Keratinocyte (primary cell): ENCODE results near the gene HCK. TPM values are rescaled to one million over a fixed set of nuclear protein-coding genes. Genes with fewer than 3 reads are reported as not detected.

ENCODE experiments used
- DNase-seq: peaks from one replicate; pipeline ENCODE4 v3.0.0-alpha.2; 2011; ENCODE audit warnings: low read depth, missing footprints, low spot score
- FAIRE-seq: peaks from 2 replicates; lab custom pipeline; 2011; peaks lifted over from hg19 to GRCh38; lab: Jason Lieb, UNC
- H2AFZ ChIP-seq: 2 replicates; pipeline ENCODE4 v1.6.0; 2012; ENCODE audit warnings: low read length, control low read depth, inconsistent platforms; ENCODE audit not compliant: control insufficient read depth
- H3K27ac ChIP-seq: 2 replicates; pipeline ENCODE4 v1.5.1; 2011; ENCODE audit warnings: low read length; ENCODE audit not compliant: control insufficient read depth, insufficient read depth
- H3K27me3 ChIP-seq: 3 replicates; pipeline ENCODE4 v1.6.0; 2011; ENCODE audit warnings: low read length; ENCODE audit not compliant: control insufficient read depth, insufficient read depth; ENCODE audit errors: extremely low read depth
- H3K36me3 ChIP-seq, 2 experiments: 2 replicates in 1 of 2; 3 replicates in 1 of 2; pipeline ENCODE4 v1.5.1; 2011; ENCODE audit warnings: low read length in 2 of 2, mild to moderate bottlenecking in 1 of 2; ENCODE audit not compliant: control insufficient read depth in 2 of 2, insufficient read depth in 2 of 2; ENCODE audit errors: extremely low read depth in 1 of 2
- H3K4me1 ChIP-seq: 3 replicates; pipeline ENCODE4 v1.5.1; 2011; ENCODE audit warnings: low read length; ENCODE audit not compliant: control insufficient read depth, insufficient read depth; ENCODE audit errors: extremely low read depth
- H3K4me2 ChIP-seq: 3 replicates; pipeline ENCODE4 v1.6.0; 2011; ENCODE audit warnings: low read depth, low read length; ENCODE audit not compliant: control insufficient read depth, insufficient read depth; ENCODE audit errors: extremely low read depth
- H3K4me3 ChIP-seq, 3 experiments: fragments of 200-600 bp in 1 of 3; sonication (generic) in 1 of 3; 2 replicates in 2 of 3; 3 replicates in 1 of 3; pipeline ENCODE4 v1.5.1; 2011 to 2016; ENCODE audit warnings: low read length in 3 of 3, mild to moderate bottlenecking in 3 of 3, control low read depth in 2 of 3, inconsistent platforms in 1 of 3, low read depth in 1 of 3, mixed read lengths in 1 of 3, mixed run types in 1 of 3, moderate library complexity in 1 of 3; ENCODE audit not compliant: control insufficient read depth in 2 of 3, insufficient read depth in 2 of 3; ENCODE audit errors: extremely low read depth in 1 of 3
- H3K79me2 ChIP-seq: 2 replicates; pipeline ENCODE4 v1.6.0; 2012; ENCODE audit warnings: low read length; ENCODE audit not compliant: control insufficient read depth, insufficient read depth
- H3K9ac ChIP-seq: 3 replicates; pipeline ENCODE4 v1.6.0; 2011; ENCODE audit warnings: low read length; ENCODE audit not compliant: control insufficient read depth, insufficient read depth; ENCODE audit errors: extremely low read depth
- H3K9me1 ChIP-seq: 3 replicates; pipeline ENCODE4 v1.6.0; 2011; ENCODE audit warnings: low read length; ENCODE audit not compliant: control insufficient read depth, insufficient read depth; ENCODE audit errors: extremely low read depth
- H3K9me3 ChIP-seq: 2 replicates; pipeline ENCODE4 v1.5.1; 2012; ENCODE audit warnings: low read depth, low read length; ENCODE audit not compliant: control insufficient read depth
- H4K20me1 ChIP-seq: 3 replicates; pipeline ENCODE4 v1.6.0; 2011; ENCODE audit warnings: low read length; ENCODE audit not compliant: control insufficient read depth, insufficient read depth; ENCODE audit errors: extremely low read depth
- EZH2 ChIP-seq: IDR thresholded peaks from one replicate; pipeline ENCODE4 v1.6.1; 2012; ENCODE audit warnings: inconsistent platforms, mild to moderate bottlenecking, low read length, moderate library complexity
- dilution Hi-C: fragments of 300-500 bp; cut with MboI; formaldehyde crosslinking; loops from one replicate; pipeline ENCODE4 v1.7.0; 2020; ENCODE audit warnings: low sequenced_read_pairs; ENCODE audit not compliant: extremely low pct_ligation_motif_present
- polyA plus RNA-seq, 5 experiments: library from polyadenylated mRNA; depleted of rRNA in 3 of 5; stranded (reverse) in 3 of 5; stranded (forward) in 1 of 5; unstranded in 1 of 5; fragments of >200 nt; gene quantifications; 1 replicate in 1 of 5; 2 replicates in 3 of 5; 3 replicates in 1 of 5; pipeline versions ENCODE4 v1.2.1 to v1.2.3, GENCODE V29; 2011 to 2012; ENCODE audit warnings: missing spikeins in 2 of 5, low read depth in 1 of 5, low replicate concordance in 1 of 5
- TF ChIP-seq, protein P1 (sequence below), 3 experiments: IDR thresholded peaks in 1 of 3; conservative IDR thresholded peaks in 1 of 3; optimal IDR thresholded peaks in 1 of 3; 2 replicates in 2 of 3; 3 replicates in 1 of 3; pipeline versions ENCODE3 to v1.5.1; 2011; ENCODE audit warnings: low read length in 3 of 3, mild to moderate bottlenecking in 3 of 3, moderate library complexity in 2 of 3, control low read depth in 1 of 3, inconsistent platforms in 1 of 3; ENCODE audit not compliant: insufficient read depth in 2 of 3; ENCODE audit errors: extremely low read depth in 1 of 3

HCK gene
- polyA plus RNA-seq, 1 donor (not counting 4 experiments of a cell fraction or from before 2014, with no cell fraction given), result not detected

- H3K27me3 ChIP-seq, result peaks cover 11% of the 10 kb centered on the region
- FAIRE-seq, result no peak
- H3K9ac ChIP-seq, result no peak overlapping the region
- no peaks in the 10 kb centered on the region for H4K20me1 ChIP-seq
- no peak overlapping the region for H3K27ac ChIP-seq
- no peaks in the 10 kb centered on the region for H3K9me3 ChIP-seq
- H3K4me1 ChIP-seq, result no peaks in the 10 kb centered on the region
- dilution Hi-C loops, result no loop called here
- no peaks in the 10 kb centered on the region for H3K36me3 ChIP-seq
- no peak overlapping the region for H2AFZ ChIP-seq
- H3K79me2 ChIP-seq, result no peaks in the 10 kb centered on the region
- H3K4me3 ChIP-seq, result no peak overlapping the region
- no peak overlapping the region for H3K4me2 ChIP-seq
- TF ChIP-seq, protein P1, sequence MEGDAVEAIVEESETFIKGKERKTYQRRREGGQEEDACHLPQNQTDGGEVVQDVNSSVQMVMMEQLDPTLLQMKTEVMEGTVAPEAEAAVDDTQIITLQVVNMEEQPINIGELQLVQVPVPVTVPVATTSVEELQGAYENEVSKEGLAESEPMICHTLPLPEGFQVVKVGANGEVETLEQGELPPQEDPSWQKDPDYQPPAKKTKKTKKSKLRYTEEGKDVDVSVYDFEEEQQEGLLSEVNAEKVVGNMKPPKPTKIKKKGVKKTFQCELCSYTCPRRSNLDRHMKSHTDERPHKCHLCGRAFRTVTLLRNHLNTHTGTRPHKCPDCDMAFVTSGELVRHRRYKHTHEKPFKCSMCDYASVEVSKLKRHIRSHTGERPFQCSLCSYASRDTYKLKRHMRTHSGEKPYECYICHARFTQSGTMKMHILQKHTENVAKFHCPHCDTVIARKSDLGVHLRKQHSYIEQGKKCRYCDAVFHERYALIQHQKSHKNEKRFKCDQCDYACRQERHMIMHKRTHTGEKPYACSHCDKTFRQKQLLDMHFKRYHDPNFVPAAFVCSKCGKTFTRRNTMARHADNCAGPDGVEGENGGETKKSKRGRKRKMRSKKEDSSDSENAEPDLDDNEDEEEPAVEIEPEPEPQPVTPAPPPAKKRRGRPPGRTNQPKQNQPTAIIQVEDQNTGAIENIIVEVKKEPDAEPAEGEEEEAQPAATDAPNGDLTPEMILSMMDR (optimal IDR thresholded peaks at IDR 0.05 in 1 of 3, IDR thresholded peaks at IDR 0.05 in 1 of 3, conservative IDR thresholded peaks at IDR 0.05 in 1 of 3; ENCODE audit: extremely low read depth in 1 of 3, insufficient read depth in 2 of 3, low read length in 3 of 3), result no peak
- TF ChIP-seq EZH2, result no peak
- no peaks in the 10 kb centered on the region for H3K9me1 ChIP-seq
- no peak for DNase-seq
These were observed 41.4 kb upstream of the HCK start for GRCh38 chr20:32010666-32011065.

- Histone ChIP-seq H3K9me1 (no peaks in the 10 kb centered on the region), H3K4me3 (no peak overlapping the region), H3K4me1 (no peaks in the 10 kb centered on the region), H2AFZ (no peak overlapping the region), H3K4me2 (no peak overlapping the region), H3K27ac (no peak overlapping the region), H4K20me1 (no peaks in the 10 kb centered on the region), H3K9me3 (no peaks in the 10 kb centered on the region), H3K9ac (no peak overlapping the region), H3K79me2 (no peaks in the 10 kb centered on the region), H3K36me3 (no peaks in the 10 kb centered on the region), H3K27me3 (peaks cover 19% of the 10 kb centered on the region)
- dilution Hi-C loops, result no loop called here
- DNase-seq (no peak), FAIRE-seq (no peak)
- TF ChIP-seq, protein P1 (optimal IDR thresholded peaks at IDR 0.05 in 1 of 3, IDR thresholded peaks at IDR 0.05 in 1 of 3, conservative IDR thresholded peaks at IDR 0.05 in 1 of 3; ENCODE audit: extremely low read depth in 1 of 3, insufficient read depth in 2 of 3, low read length in 3 of 3), result no peak
These were observed 39.8 kb upstream of the HCK start for GRCh38 chr20:32012159-32012688.
